ENCODE data around the gene SH3D21. TPM values are rescaled to one million over a fixed set of nuclear protein-coding genes. Genes with fewer than 3 reads are reported as not detected.

Gene SH3D21
- total RNA-seq, 4 donors from 2014 or later = 0.63 to 3.1 (median 1.4) TPM

- DNase-seq (ENCODE audit: low spot score) = no peak
- no peak for ATAC-seq (ENCODE audit: low FRiP score)
- no peak for TF ChIP-seq CTCF (IDR thresholded peaks at IDR 0.05)
Measured at GRCh38 chr1:36341626-36342320, 35.6 kb downstream of the SH3D21 start.

GRCh38 chr1:36342426-36343185, 36.4 kb downstream of the SH3D21 start:
- ATAC-seq (ENCODE audit: low FRiP score) (peak; percentile 73), DNase-seq (ENCODE audit: low spot score) (no peak)
- TF ChIP-seq CTCF (IDR thresholded peaks at IDR 0.05) = no peak

- DNase-seq (ENCODE audit: low spot score) = no peak
- no peak for TF ChIP-seq CTCF (IDR thresholded peaks at IDR 0.05)
- ATAC-seq (ENCODE audit: low FRiP score) = no peak
Measured at GRCh38 chr1:36343651-36344394, 37.7 kb downstream of the SH3D21 start.

DNA sequence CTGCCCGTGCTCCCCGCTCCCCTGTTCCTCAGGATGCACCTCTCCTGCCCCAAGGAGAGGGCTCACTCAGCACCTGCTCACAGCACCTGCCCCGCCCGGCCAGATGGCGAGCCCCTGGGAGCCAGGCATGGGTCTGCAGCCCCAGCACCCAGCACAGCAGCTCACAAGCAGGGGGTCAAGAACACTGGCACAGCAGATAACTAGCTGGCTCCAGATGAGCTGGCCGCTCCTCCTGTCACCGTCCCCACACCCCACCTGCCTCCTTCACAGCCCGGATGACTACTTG, 38.2 kb downstream of the SH3D21 start:
- ATAC-seq (ENCODE audit: low FRiP score) (no peak), DNase-seq (ENCODE audit: low spot score) (no peak)
- TF ChIP-seq CTCF (IDR thresholded peaks at IDR 0.05) = no peak

DNA sequence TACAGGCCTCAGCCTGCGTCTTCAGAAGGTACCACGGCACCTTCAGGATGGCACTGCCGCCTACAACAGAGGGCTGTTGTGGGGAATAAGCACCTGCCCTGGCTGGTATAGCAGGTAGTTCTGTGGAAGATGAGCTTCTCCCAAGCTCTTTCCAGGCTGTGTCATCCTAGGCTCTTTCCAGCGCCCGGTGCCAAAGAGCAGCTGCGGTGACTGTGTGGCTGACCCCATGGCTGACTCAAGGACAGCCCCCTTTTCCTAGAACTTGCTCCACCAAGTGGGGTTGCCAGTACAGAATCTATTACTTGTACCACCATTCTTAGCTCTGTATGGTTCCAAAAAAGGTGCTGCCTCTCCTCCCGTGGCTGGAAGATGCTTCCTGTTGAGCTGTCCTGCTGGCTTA, 39.2 kb downstream of the SH3D21 start:
- TF ChIP-seq CTCF (IDR thresholded peaks at IDR 0.05) = no peak
- ATAC-seq (ENCODE audit: low FRiP score) (no peak), DNase-seq (ENCODE audit: low spot score) (no peak)

GRCh38 chr1:36346741-36347370, 40.7 kb downstream of the SH3D21 start:
- ATAC-seq (ENCODE audit: low FRiP score) (no peak), DNase-seq (ENCODE audit: low spot score) (no peak)
- TF ChIP-seq CTCF (IDR thresholded peaks at IDR 0.05) = no peak

All from omental fat pad (tissue), 4 donors.